OCI-LY3 (cell line): ENCODE results near the gene BPGM.

Experiments
- EZH2phosphoT487 ChIP-seq: fragments of 200-600 bp; shearing (Covaris generic); IDR thresholded peaks from 2 replicates; pipeline ENCODE4 v1.6.1; 2018; ENCODE audit warnings: antibody characterized with exemption, mixed run types, low read depth
- TF ChIP-seq, protein P1 (sequence below): fragments of 200-600, 300-600 bp; sonication (generic); IDR thresholded peaks from 2 replicates; pipeline ENCODE4 v1.5.1; 2014; ENCODE audit warnings: antibody characterized with exemption, low read length, low read depth

DNA sequence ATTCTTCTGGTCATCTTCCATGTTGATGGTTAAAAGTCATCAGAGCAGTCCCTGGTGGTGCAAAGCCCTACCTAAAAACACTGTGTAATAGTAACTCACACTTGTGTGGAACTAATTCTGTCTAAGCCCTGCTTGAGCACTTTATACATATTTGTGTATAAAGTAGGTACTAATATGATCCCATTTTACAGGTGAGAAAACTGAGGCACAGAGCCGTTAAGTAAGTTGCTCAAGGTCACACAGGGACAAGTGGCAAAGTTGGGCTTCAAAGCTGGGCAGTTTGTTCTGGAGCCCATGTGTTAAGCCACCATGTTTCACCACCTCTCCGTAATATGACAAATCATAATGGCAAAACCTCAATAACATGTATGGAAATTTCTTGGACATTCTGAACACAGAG is 48.1 kb downstream of the BPGM start:
- TF ChIP-seq, protein P1, sequence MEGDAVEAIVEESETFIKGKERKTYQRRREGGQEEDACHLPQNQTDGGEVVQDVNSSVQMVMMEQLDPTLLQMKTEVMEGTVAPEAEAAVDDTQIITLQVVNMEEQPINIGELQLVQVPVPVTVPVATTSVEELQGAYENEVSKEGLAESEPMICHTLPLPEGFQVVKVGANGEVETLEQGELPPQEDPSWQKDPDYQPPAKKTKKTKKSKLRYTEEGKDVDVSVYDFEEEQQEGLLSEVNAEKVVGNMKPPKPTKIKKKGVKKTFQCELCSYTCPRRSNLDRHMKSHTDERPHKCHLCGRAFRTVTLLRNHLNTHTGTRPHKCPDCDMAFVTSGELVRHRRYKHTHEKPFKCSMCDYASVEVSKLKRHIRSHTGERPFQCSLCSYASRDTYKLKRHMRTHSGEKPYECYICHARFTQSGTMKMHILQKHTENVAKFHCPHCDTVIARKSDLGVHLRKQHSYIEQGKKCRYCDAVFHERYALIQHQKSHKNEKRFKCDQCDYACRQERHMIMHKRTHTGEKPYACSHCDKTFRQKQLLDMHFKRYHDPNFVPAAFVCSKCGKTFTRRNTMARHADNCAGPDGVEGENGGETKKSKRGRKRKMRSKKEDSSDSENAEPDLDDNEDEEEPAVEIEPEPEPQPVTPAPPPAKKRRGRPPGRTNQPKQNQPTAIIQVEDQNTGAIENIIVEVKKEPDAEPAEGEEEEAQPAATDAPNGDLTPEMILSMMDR, result no peak
- no peak for TF ChIP-seq EZH2phosphoT487
